ENCODE results near the gene MPL. TPM values are rescaled to one million over a fixed set of nuclear protein-coding genes. Genes with fewer than 3 reads are reported as not detected.

Gene MPL
- total and polyA plus RNA-seq, 10 of the 15 experiments (the other 5 are each of a cell fraction or from before 2014, with no cell fraction given): not detected

DNA sequence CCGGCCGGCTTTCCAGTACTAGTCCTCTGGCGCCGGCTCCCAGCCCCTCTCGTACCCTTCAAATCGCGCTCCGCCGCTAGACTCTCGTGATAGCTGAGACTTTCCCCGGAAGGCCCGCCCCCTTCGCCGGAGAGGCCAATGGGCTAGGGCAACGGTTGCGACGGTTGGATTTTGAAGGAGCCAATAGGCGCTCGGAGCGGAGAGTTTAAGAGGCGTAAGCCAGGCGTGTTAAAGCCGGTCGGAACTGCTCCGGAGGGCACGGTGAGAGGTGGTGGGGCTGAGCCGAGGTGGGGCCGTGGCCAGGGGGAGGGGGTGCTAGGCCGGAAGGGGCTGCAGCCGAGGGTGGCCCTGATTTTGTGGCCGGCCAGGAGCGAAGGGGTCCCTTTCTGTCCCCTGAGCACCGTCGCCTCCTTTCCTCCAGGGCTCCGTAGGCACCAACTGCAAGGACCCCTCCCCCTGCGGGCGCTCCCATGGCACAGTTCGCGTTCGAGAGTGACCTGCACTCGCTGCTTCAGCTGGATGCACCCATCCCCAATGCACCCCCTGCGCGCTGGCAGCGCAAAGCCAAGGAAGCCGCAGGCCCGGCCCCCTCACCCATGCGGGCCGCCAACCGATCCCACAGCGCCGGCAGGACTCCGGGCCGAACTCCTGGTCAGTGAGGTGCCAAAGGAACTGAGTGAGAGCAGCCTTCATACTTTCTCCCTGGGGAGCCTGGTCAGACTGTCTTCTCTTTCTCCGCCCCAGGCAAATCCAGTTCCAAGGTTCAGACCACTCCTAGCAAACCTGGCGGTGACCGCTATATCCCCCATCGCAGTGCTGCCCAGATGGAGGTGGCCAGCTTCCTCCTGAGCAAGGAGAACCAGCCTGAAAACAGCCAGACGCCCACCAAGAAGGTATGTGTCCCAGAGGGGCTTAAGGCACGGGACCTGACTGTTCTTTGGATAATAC is 21.4 kb downstream of the MPL start, which contains the start of gene CDC20 (continued):
- 0 out of 2 replicates have a peak, but pooled peaks have one; percentile 63 for TF ChIP-seq SMAD5 (IDR thresholded peaks at IDR 0.05; ENCODE audit: low read depth)
- peak; percentile 71 for TF ChIP-seq NFYA (IDR thresholded peaks at IDR 0.05; ENCODE audit: borderline replicate concordance, low read depth, low read length)
- TF ChIP-seq RB1 (IDR thresholded peaks at IDR 0.05; ENCODE audit: borderline replicate concordance): no peak
- TF ChIP-seq ZBTB11 (CRISPR knock-in tag; IDR thresholded peaks at IDR 0.05): no peak
- no peak for TF ChIP-seq PBX3 (IDR thresholded peaks at IDR 0.05; ENCODE audit: insufficient replicate concordance, low read depth, low read length)
- no peak for TF ChIP-seq TCF7 (IDR thresholded peaks at IDR 0.05; ENCODE audit: borderline replicate concordance)
- TF ChIP-seq CHD4 (IDR thresholded peaks at IDR 0.05): no peak
- TF ChIP-seq NR2C1 (IDR thresholded peaks at IDR 0.05): no peak
- no peak for TF ChIP-seq ZBTB4 (CRISPR knock-in tag; IDR thresholded peaks at IDR 0.05)
- 0 out of 2 replicates have a peak, but pooled peaks have one; percentile 44 for TF ChIP-seq TARDBP (IDR thresholded peaks at IDR 0.05; ENCODE audit: borderline replicate concordance)
- TF ChIP-seq LARP7 (IDR thresholded peaks at IDR 0.05): 0 out of 2 replicates have a peak, but pooled peaks have one; percentile 21
- no peak for TF ChIP-seq NR2C2 (IDR thresholded peaks at IDR 0.05; ENCODE audit: borderline replicate concordance, control insufficient read depth, insufficient read length, low read depth)
- no peak for TF ChIP-seq SREBF1 (IDR thresholded peaks at IDR 0.05; ENCODE audit: low read length)
- no peak for TF ChIP-seq SRF (IDR thresholded peaks at IDR 0.05; ENCODE audit: low read depth in 2 of 2, low read length in 2 of 2)
- TF ChIP-seq STAT3 (IDR thresholded peaks at IDR 0.05; ENCODE audit: low read depth, low read length): no peak
- no peak for TF ChIP-seq PAX8 (IDR thresholded peaks at IDR 0.05)
- no peak for TF ChIP-seq USF2 (IDR thresholded peaks at IDR 0.05; ENCODE audit: borderline replicate concordance, low read depth, low read length)
- TF ChIP-seq TBL1XR1 (IDR thresholded peaks at IDR 0.05; ENCODE audit: low read depth, low read length): no peak
- TF ChIP-seq FOXK2 (IDR thresholded peaks at IDR 0.05): no peak
- no peak for TF ChIP-seq USF1 (IDR thresholded peaks at IDR 0.05; ENCODE audit: borderline replicate concordance, extremely low read length, insufficient read depth, low read depth, low read length)

Data from GM12878 (cell line).